Measurements from ENCODE around the gene AKAIN1. TPM values are rescaled to one million over a fixed set of nuclear protein-coding genes. Genes with fewer than 3 reads are reported as not detected.

The AKAIN1 gene
- total and polyA plus RNA-seq, 2 experiments from 2014 or later, result not detected

DNA sequence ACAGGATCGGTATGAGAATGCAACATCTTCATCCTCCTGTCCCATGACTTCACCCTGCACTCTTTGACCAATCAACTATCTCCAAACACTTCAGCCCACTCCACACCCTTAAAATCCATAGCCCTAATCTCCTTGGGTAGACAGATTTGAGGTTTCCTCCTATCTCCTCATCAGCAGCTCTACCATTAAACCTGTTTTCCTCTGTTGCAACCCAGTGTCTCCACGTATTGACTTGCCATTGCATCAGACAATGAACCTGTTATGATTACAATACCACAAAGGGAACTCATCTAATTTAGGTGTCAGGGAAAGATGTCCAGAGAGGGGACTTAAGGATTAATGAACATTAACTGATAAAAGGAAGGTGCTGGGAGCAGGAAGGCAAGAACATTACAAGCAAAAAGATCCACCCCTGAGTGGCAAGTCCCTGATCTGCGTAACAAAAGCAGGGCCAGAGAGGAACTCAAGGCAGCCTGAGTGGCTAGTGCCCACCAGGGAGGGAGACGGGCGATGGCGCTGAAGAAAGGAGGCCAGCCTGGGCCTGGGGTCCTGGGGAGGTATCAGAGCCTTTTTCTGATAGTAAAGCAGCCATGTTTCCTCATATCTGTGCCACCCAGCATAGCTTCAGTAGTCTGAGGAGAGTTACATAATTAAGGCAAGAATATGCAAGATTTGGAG lies 44.6 kb downstream of the AKAIN1 start:
- no peak overlapping the region for H3K4me3 ChIP-seq
- WGBS (ENCODE audit: low lambda C conversion rate, missing lambda C conversion rate), result 78% methylated on average over 6 of the region's 6 CpGs

DNA sequence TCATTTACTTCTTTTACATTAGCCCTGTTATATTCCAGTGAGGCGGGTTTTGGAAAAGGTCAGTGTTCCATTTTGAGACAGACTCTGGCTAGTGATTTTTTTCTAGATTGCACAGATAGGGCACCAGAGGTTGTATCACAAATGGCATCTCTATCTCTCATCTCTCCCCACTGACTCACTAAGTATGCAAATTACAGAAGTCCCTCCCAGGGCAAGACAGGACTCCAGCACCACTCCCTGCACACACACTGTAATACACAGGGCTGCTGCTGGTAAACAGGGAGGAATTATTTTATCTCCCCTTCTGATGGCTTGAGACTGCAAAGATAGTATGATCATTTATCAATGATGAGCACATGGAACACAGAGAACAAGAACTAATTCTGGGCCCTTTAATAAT lies 46.2 kb downstream of the AKAIN1 start:
- TF ChIP-seq EZH2phosphoT487 (IDR thresholded peaks at IDR 0.05; ENCODE audit: low read depth, severe bottlenecking, unreplicated experiment) (no peak), EZH2 (IDR thresholded peaks at IDR 0.05; ENCODE audit: borderline replicate concordance) (no peak)
- TF ChIP-seq, protein P1, sequence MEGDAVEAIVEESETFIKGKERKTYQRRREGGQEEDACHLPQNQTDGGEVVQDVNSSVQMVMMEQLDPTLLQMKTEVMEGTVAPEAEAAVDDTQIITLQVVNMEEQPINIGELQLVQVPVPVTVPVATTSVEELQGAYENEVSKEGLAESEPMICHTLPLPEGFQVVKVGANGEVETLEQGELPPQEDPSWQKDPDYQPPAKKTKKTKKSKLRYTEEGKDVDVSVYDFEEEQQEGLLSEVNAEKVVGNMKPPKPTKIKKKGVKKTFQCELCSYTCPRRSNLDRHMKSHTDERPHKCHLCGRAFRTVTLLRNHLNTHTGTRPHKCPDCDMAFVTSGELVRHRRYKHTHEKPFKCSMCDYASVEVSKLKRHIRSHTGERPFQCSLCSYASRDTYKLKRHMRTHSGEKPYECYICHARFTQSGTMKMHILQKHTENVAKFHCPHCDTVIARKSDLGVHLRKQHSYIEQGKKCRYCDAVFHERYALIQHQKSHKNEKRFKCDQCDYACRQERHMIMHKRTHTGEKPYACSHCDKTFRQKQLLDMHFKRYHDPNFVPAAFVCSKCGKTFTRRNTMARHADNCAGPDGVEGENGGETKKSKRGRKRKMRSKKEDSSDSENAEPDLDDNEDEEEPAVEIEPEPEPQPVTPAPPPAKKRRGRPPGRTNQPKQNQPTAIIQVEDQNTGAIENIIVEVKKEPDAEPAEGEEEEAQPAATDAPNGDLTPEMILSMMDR (IDR thresholded peaks at IDR 0.05; ENCODE audit: poor library complexity), result no peak
- Histone ChIP-seq H3K27ac (no peak overlapping the region), H3K79me2 (no peaks in the 10 kb centered on the region), H3K9me2 (replicated peaks; ENCODE audit: insufficient read depth) (no peaks in the 10 kb centered on the region), H3K9me3 (ENCODE audit: low read depth) (no peaks in the 10 kb centered on the region), H2AFZ (no peak overlapping the region), H3K27me3 (no peaks in the 10 kb centered on the region), H3K36me3 (replicated peaks; ENCODE audit: insufficient read depth, low read depth) (no peaks in the 10 kb centered on the region), H3K4me2 (no peak overlapping the region), H3K4me3 (no peak overlapping the region), H4K20me1 (ENCODE audit: insufficient read depth, poor library complexity, severe bottlenecking) (no peaks in the 10 kb centered on the region), H3K4me1 (ENCODE audit: insufficient read depth) (no peaks in the 10 kb centered on the region)
- 100% methylated on average over 1 of the region's 1 CpG for WGBS (ENCODE audit: low lambda C conversion rate, missing lambda C conversion rate)
- no peak for DNase-seq (ENCODE audit: low spot score)

More for the DNA sequence above, 44.6 kb downstream of the AKAIN1 start:
- no peaks in the 10 kb centered on the region for H3K27me3 ChIP-seq
- H3K9me3 ChIP-seq (ENCODE audit: low read depth), result no peaks in the 10 kb centered on the region
- H3K4me1 ChIP-seq (ENCODE audit: insufficient read depth), result no peaks in the 10 kb centered on the region
- H3K27ac ChIP-seq, result no peak overlapping the region
- no peaks in the 10 kb centered on the region for H3K79me2 ChIP-seq
- H4K20me1 ChIP-seq (ENCODE audit: insufficient read depth, poor library complexity, severe bottlenecking), result no peaks in the 10 kb centered on the region
- no peak for DNase-seq (ENCODE audit: low spot score)
- TF ChIP-seq EZH2 (IDR thresholded peaks at IDR 0.05; ENCODE audit: borderline replicate concordance) (no peak), EZH2phosphoT487 (IDR thresholded peaks at IDR 0.05; ENCODE audit: low read depth, severe bottlenecking, unreplicated experiment) (no peak)
- TF ChIP-seq, protein P1 (IDR thresholded peaks at IDR 0.05; ENCODE audit: poor library complexity), result no peak
- no peak overlapping the region for H3K4me2 ChIP-seq
- H3K36me3 ChIP-seq (replicated peaks; ENCODE audit: insufficient read depth, low read depth), result no peaks in the 10 kb centered on the region
- H2AFZ ChIP-seq, result no peak overlapping the region
- H3K9me2 ChIP-seq (replicated peaks; ENCODE audit: insufficient read depth), result no peaks in the 10 kb centered on the region

DNA sequence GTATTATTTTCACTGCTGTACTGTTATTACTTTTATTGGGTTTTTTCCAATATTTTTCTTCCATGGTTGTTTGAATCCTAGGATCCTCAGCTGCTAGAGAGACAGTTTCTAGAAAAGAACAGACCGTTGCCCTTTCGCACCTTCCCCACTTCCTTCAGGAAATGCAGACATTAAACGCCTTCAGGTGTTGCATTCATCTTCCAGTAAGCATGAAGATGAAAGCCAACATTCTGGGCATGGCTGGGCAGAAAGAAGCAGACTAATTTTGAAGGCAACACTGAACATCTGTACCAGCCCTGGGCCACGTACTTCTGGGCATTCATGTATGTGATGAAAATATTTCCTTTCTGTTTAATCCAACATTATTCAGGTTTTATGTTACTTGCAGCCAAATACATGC lies 51.0 kb downstream of the AKAIN1 start:
- no peak overlapping the region for H3K27ac ChIP-seq
- no peak overlapping the region for H3K4me2 ChIP-seq
- 77% methylated on average over 4 of the region's 4 CpGs for WGBS (ENCODE audit: low lambda C conversion rate, missing lambda C conversion rate)
- H3K36me3 ChIP-seq (replicated peaks; ENCODE audit: insufficient read depth, low read depth), result no peaks in the 10 kb centered on the region
- no peak for DNase-seq (ENCODE audit: low spot score)
- no peak overlapping the region for H2AFZ ChIP-seq
- H4K20me1 ChIP-seq (ENCODE audit: insufficient read depth, poor library complexity, severe bottlenecking), result no peaks in the 10 kb centered on the region
- H3K9me2 ChIP-seq (replicated peaks; ENCODE audit: insufficient read depth), result no peaks in the 10 kb centered on the region
- H3K4me3 ChIP-seq, result no peak overlapping the region
- H3K4me1 ChIP-seq (ENCODE audit: insufficient read depth), result no peaks in the 10 kb centered on the region
- H3K9me3 ChIP-seq (ENCODE audit: low read depth), result no peaks in the 10 kb centered on the region
- TF ChIP-seq, protein P1 (IDR thresholded peaks at IDR 0.05; ENCODE audit: poor library complexity), result no peak
- TF ChIP-seq EZH2 (IDR thresholded peaks at IDR 0.05; ENCODE audit: borderline replicate concordance), result no peak
- no peak for TF ChIP-seq EZH2phosphoT487 (IDR thresholded peaks at IDR 0.05; ENCODE audit: low read depth, severe bottlenecking, unreplicated experiment)
- H3K27me3 ChIP-seq, result no peaks in the 10 kb centered on the region
- no peaks in the 10 kb centered on the region for H3K79me2 ChIP-seq

Data from hepatocyte (in vitro differentiated cells).